ENCODE data around the gene SYNE4.

Gene SYNE4

DNA sequence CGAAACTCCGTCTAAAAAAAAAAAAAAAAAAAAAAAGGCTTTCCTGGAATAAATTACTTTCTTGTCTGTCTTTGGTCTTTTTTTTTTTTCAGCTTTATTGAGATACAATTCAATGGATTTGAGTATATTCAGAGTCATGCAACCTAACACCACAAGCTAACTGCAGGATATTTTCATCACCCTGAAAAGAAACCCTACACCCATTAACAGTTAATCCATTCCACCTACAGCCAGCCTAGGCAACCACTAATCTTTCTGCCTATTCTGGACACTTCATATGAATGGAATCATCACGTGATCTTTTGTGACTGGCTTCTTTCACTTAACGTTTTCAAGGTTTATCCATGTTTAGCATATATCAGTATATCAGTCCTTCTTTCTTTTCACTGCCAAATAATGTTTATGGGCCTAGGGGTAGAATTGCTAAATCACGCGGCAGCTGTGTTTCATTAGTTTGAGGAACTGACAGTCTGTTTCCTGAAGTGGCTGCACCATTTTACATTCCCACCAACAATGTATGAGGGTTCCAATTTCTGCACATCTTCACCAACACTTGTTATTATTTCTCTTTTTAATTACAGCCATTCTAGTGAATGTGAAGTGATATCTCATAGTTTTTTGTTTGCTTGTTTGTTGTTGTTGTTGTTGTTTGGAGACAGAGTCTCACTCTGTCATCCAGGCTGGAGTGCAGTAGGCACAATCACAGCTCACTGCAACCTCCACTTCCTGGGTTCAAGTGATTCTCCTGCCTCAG lies 52.6 kb downstream of the SYNE4 start:
- no peak for DNase-seq
